Breast epithelium (tissue), 4 donors: Measurements from ENCODE around the gene PMEPA1. TPM values are rescaled to one million over a fixed set of nuclear protein-coding genes. Genes with fewer than 3 reads are reported as not detected.
A peak's percentile ranks its signal among the peaks of the same experiment; 100 is the strongest.

ENCODE experiments used
- DNase-seq, 2 donors: peaks; one replicate each; pipeline ENCODE4 v3.0.0-alpha.2; 2019; ENCODE audit warnings: low spot score in 2 of 2
- H3K27ac ChIP-seq, 2 donors: fragments of 200-600 bp; sonication (generic) in 1 of 2; one replicate each; pipeline ENCODE4 v1.5.1; 2016 to 2019; ENCODE audit warnings: mild to moderate bottlenecking in 1 of 2
- H3K27me3 ChIP-seq, 2 donors: fragments of 200-600 bp; sonication (generic) in 1 of 2; one replicate each; pipeline versions ENCODE4 v1.5.1 to v1.6.0; 2017 to 2019; ENCODE audit warnings: control low read depth in 1 of 2, mild to moderate bottlenecking in 1 of 2
- H3K36me3 ChIP-seq: fragments of 200-600 bp; one replicate; pipeline ENCODE4 v1.5.1; 2019
- H3K4me1 ChIP-seq, 2 donors: fragments of 200-600 bp; sonication (generic); one replicate each; pipeline ENCODE4 v1.5.1; 2016 to 2019; ENCODE audit warnings: control low read depth in 1 of 2
- H3K4me3 ChIP-seq, 3 donors: fragments of 200-600 bp; sonication (generic); 1 replicate in 2 of 3; 2 replicates in 1 of 3; pipeline ENCODE4 v1.5.1; 2016 to 2019; ENCODE audit warnings: mild to moderate bottlenecking in 3 of 3, moderate library complexity in 2 of 3
- H3K9me3 ChIP-seq, 2 donors: fragments of 200-600 bp; sonication (generic) in 1 of 2; one replicate each; pipeline ENCODE4 v1.5.1; 2016 to 2019; ENCODE audit warnings: control low read depth in 1 of 2
- POLR2A ChIP-seq: fragments of 450-650 bp; IDR thresholded peaks from one replicate; pipeline ENCODE4 v1.6.1; 2016; ENCODE audit warnings: antibody characterized with exemption, mild to moderate bottlenecking, moderate library complexity
- POLR2AphosphoS5 ChIP-seq, 3 donors: sonication (generic); formaldehyde crosslinking; IDR thresholded peaks; one replicate each; pipeline ENCODE4 v1.6.1; 2017; ENCODE audit warnings: antibody characterized with exemption in 3 of 3
- intact Hi-C: fragments of 100-400 bp; cut with DNase I; formaldehyde crosslinking; loops from one replicate; pipeline ENCODE4 v1.15.1; 2023; ENCODE audit warnings: low total_unique reads
- total RNA-seq, 3 donors: library from RNA; depleted of rRNA; stranded (reverse); fragments of >200 nt; gene quantifications; one replicate each; pipeline ENCODE4 v1.1.0, GENCODE V29; 2016
- TF ChIP-seq, protein P1 (sequence below), 3 donors: fragments of 450-650 bp; IDR thresholded peaks; one replicate each; pipeline ENCODE4 v1.5.1; 2016 to 2017; ENCODE audit warnings: antibody characterized with exemption in 3 of 3, mild to moderate bottlenecking in 3 of 3, moderate library complexity in 3 of 3

The PMEPA1 gene
- total RNA-seq, 3 donors from 2014 or later = 9.2 to 13.2 (median 13.1) TPM

DNA sequence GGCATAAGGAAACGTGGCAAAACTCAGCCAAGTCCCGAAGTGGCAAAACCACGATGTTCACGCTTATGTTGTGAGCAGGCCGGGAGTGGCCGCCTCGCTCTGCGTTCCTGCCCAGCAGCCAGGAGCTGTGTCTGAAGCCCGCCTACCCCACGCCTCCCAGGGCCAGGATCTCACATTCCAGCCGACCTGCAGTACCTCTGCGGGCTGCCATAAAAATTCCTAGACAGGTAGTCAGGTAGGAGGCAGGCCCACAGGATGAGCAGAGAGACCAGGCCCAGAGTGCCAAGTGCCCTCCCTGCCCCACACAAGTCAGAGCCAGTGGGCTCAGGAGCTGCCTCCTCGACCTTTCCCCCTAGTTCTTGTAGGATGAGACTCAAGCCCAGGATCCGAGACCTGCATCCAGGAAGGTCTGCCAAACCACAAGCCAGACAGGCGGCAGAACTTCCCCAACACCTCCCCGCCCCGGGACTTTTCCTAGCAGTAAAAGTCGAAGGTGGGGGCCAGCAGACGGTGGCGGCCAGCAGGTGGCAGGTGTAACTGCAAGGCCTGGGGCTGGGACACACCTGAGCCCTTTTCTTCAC lies 16.7 kb downstream of the PMEPA1 start:
- Histone ChIP-seq H3K9me3 (no peaks in the 10 kb centered on the region), H3K4me3 (peak overlapping the region in 1 of 3 donors; percentile 27), H3K27ac (peak overlapping the region; percentile 68 to 81), H3K4me1 (peaks cover 0 to 39% of the 10 kb centered on the region in 2 donors), H3K27me3 (no peaks in the 10 kb centered on the region), H3K36me3 (no peaks in the 10 kb centered on the region)
- TF ChIP-seq, protein P1, sequence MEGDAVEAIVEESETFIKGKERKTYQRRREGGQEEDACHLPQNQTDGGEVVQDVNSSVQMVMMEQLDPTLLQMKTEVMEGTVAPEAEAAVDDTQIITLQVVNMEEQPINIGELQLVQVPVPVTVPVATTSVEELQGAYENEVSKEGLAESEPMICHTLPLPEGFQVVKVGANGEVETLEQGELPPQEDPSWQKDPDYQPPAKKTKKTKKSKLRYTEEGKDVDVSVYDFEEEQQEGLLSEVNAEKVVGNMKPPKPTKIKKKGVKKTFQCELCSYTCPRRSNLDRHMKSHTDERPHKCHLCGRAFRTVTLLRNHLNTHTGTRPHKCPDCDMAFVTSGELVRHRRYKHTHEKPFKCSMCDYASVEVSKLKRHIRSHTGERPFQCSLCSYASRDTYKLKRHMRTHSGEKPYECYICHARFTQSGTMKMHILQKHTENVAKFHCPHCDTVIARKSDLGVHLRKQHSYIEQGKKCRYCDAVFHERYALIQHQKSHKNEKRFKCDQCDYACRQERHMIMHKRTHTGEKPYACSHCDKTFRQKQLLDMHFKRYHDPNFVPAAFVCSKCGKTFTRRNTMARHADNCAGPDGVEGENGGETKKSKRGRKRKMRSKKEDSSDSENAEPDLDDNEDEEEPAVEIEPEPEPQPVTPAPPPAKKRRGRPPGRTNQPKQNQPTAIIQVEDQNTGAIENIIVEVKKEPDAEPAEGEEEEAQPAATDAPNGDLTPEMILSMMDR (IDR thresholded peaks at IDR 0.05) = peak; percentile 30 to 74 (median 54)
- no peak for TF ChIP-seq POLR2A
- TF ChIP-seq POLR2AphosphoS5 (IDR thresholded peaks at IDR 0.05) = peak in 1 of 3 donors; percentile 34
- peak; percentile 77 to 91 for DNase-seq
- intact Hi-C loops = no loop called here

DNA sequence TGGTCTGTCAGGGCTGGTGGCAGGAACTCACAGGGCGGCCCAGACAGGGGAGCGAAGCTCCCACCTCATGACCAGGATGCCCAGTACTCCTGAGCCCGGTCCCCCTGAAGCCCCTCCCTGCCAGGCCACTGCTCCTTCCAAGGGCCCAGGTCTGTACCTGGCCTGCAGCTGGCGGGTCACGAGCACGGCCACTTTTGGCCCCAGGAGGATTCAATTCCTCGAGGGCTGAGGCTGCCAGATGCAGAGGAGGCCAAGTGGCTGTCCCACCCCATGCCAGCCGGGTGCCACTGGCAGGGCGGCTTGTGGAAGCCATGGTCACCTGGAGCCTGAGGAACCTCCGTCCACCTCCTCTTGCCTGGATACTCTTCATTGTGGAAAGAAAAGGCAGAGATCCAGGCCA lies 17.4 kb downstream of the PMEPA1 start:
- H3K27me3 ChIP-seq = no peaks in the 10 kb centered on the region
- intact Hi-C loops = loop anchor here (1.0 kb wide), 1 partner anchor 40 kb away; no protein-coding TSS in a partner anchor
- H3K27ac ChIP-seq = peak overlapping the region; percentile 68 to 81
- no peaks in the 10 kb centered on the region for H3K36me3 ChIP-seq
- no peak overlapping the region for H3K4me3 ChIP-seq
- TF ChIP-seq, protein P1 (IDR thresholded peaks at IDR 0.05) = no peak
- TF ChIP-seq POLR2AphosphoS5 (IDR thresholded peaks at IDR 0.05) = no peak
- DNase-seq = no peak
- peaks cover 0 to 39% of the 10 kb centered on the region in 2 donors for H3K4me1 ChIP-seq
- no peaks in the 10 kb centered on the region for H3K9me3 ChIP-seq

DNA sequence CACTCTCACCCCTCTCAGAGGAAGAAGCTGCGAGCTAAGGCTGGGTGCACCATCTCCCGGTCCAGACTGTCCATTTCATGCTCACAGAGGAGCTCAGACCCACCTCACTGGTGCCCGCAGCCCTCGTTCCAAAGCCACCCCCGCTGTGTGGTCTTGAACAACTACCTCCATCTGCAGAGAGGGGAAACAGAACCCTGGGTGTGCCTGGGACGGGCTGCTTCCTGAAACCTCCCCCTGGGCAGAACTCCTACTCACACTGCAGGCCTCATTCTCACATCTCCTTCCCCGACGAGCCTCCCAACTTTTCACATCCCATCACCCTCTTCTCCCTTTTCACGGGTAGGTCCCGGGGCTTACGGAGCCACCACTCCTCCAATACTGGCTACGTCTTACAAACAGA lies 18.1 kb downstream of the PMEPA1 start:
- H3K4me3 ChIP-seq = no peak overlapping the region
- TF ChIP-seq, protein P1 (IDR thresholded peaks at IDR 0.05) = no peak
- no peak for TF ChIP-seq POLR2AphosphoS5 (IDR thresholded peaks at IDR 0.05)
- no peak for TF ChIP-seq POLR2A
- no peaks in the 10 kb centered on the region for H3K27me3 ChIP-seq
- H3K9me3 ChIP-seq = no peaks in the 10 kb centered on the region
- peaks cover 0 to 39% of the 10 kb centered on the region in 2 donors for H3K4me1 ChIP-seq
- DNase-seq = no peak
- no peak overlapping the region for H3K27ac ChIP-seq
- intact Hi-C loops = loop anchor here (1.0 kb wide), 1 partner anchor 39 kb away; no protein-coding TSS in a partner anchor
- H3K36me3 ChIP-seq = no peaks in the 10 kb centered on the region

DNA sequence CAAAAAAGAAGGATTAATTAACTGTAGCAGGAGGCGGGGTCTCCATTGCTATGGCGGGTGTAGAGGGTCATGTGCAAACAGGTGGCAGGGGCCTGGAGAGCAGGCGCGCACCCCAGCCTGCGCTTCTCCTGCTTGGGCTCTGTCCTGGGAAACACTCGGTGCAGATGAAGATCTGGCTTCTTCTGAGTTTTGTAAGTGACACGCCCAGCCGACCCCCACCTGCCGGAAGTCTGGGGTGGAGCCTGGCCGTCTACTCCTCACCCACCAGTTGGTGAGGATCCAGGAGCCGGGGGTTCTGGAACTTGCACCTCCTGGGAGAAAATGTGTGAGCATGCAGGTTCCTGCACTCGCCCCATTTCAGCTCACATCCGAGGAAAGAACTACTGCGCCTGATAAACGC lies 19.3 kb downstream of the PMEPA1 start:
- H3K4me3 ChIP-seq = no peak overlapping the region
- H3K27ac ChIP-seq = no peak overlapping the region
- H3K9me3 ChIP-seq = no peaks in the 10 kb centered on the region
- H3K36me3 ChIP-seq = no peaks in the 10 kb centered on the region
- no peaks in the 10 kb centered on the region for H3K27me3 ChIP-seq
- H3K4me1 ChIP-seq = peaks cover 0 to 30% of the 10 kb centered on the region in 2 donors
- no peak for DNase-seq
- intact Hi-C loops = no loop called here
- TF ChIP-seq POLR2AphosphoS5 (IDR thresholded peaks at IDR 0.05) (no peak), POLR2A (no peak)
- TF ChIP-seq, protein P1 (IDR thresholded peaks at IDR 0.05) = no peak

DNA sequence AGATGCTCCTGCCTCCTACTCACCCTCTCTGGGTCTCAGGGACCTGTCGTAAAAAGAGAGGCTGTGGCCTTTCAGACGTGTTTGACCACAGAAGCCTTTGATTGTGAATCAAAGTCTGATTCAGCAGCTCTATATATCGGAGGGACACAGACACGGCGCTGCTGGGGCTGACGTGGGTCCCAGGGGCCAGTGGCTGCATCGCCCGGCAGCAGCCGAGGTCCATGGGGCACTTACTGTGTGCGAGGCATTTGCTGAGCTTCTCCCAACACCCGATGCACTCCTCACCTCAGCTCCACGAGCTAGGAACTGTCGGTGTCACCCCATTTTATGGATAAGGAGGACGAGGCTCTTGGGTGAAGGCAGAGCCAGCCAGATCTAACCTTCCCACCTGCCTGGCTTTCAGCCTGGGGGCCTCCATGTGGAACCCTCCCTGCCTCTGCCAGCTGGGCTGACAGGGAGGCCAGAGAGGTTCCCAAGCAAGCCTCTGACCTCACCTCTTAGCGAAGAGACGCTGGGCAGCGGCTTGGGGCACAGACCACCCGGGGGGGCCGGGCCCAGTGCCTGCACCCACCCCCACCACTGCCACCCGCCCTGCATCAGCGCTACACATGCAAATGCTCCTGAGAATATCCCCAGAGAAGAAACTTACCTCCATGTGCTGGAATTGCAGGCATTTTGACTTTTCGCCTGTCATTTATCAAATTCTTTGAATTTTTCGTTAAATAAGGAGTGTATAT lies 19.9 kb downstream of the PMEPA1 start:
- Histone ChIP-seq H3K27ac (peak overlapping the region in 1 of 2 donors; percentile 48), H3K36me3 (no peaks in the 10 kb centered on the region), H3K9me3 (no peaks in the 10 kb centered on the region), H3K4me3 (no peak overlapping the region), H3K4me1 (peaks cover 0 to 27% of the 10 kb centered on the region in 2 donors), H3K27me3 (no peaks in the 10 kb centered on the region)
- TF ChIP-seq POLR2AphosphoS5 (IDR thresholded peaks at IDR 0.05) = no peak
- TF ChIP-seq, protein P1 (IDR thresholded peaks at IDR 0.05) = no peak
- no peak for TF ChIP-seq POLR2A
- intact Hi-C loops = no loop called here
- DNase-seq = no peak
